BLaER1 treated with 17β-estradiol and CSF1 and Interleukin-3, amounts not matched to agents 10 nM and 100 nM (cell line): ENCODE data around the gene PLEKHA7.

Experiments
- H3K27ac ChIP-seq, 11 experiments: shearing (Covaris generic); formaldehyde crosslinking; 2 replicates each; pipeline ENCODE4 v1.8.1; 2022
- H3K27me3 ChIP-seq, 11 experiments: shearing (Covaris generic); formaldehyde crosslinking; 2 replicates each; pipeline ENCODE4 v1.8.1; 2022
- H3K36me3 ChIP-seq, 11 experiments: shearing (Covaris generic); formaldehyde crosslinking; 2 replicates each; pipeline ENCODE4 v1.8.1; 2022
- H3K4me1 ChIP-seq, 10 experiments: shearing (Covaris generic); formaldehyde crosslinking; 2 replicates each; pipeline ENCODE4 v1.8.1; 2022
- H3K4me2 ChIP-seq, 11 experiments: shearing (Covaris generic); formaldehyde crosslinking; 2 replicates each; pipeline ENCODE4 v1.8.1; 2022
- H3K4me3 ChIP-seq, 10 experiments: shearing (Covaris generic); formaldehyde crosslinking; 2 replicates each; pipeline ENCODE4 v1.8.1; 2022
- H3K9ac ChIP-seq, 11 experiments: shearing (Covaris generic); formaldehyde crosslinking; 2 replicates each; pipeline ENCODE4 v1.8.1; 2022
- H3K9me3 ChIP-seq, 11 experiments: shearing (Covaris generic); formaldehyde crosslinking; replicated peaks in 1 of 11; 2 replicates each; pipeline ENCODE4 v1.8.1; 2022
- H4K20me1 ChIP-seq, 11 experiments: shearing (Covaris generic); formaldehyde crosslinking; 2 replicates each; pipeline ENCODE4 v1.8.1; 2022
- Cebpa-rat ChIP-seq, 11 experiments: shearing (Covaris generic); IDR thresholded peaks; 2 replicates each; pipeline ENCODE4 v1.8.1; 2022

Gene PLEKHA7

GRCh38 chr11:16831316-16832192 is 182.7 kb downstream of the PLEKHA7 start:
- Histone ChIP-seq H3K9me3 (peaks cover 0 to 15% (median 0%) of the 10 kb centered on the region in 11 experiments; a peak in 2 of 22 replicates), H3K9ac (no peak overlapping the region), H3K36me3 (no peaks in the 10 kb centered on the region), H4K20me1 (no peaks in the 10 kb centered on the region), H3K4me2 (peak overlapping the region in 2 of 11 experiments; percentile 8 to 10; a peak in 1 of 22 replicates), H3K4me1 (peaks cover 0 to 12% (median 6%) of the 10 kb centered on the region in 10 experiments; a peak in 9 of 20 replicates), H3K27me3 (no peaks in the 10 kb centered on the region), H3K27ac (no peak overlapping the region), H3K4me3 (no peak overlapping the region)
- TF ChIP-seq Cebpa-rat (IDR thresholded peaks at IDR 0.05): no peak

GRCh38 chr11:16827139-16827538 is 187.1 kb downstream of the PLEKHA7 start:
- peaks cover 0 to 15% (median 0%) of the 10 kb centered on the region in 11 experiments; a peak in 2 of 22 replicates for H3K9me3 ChIP-seq
- H3K4me3 ChIP-seq: no peak overlapping the region
- H3K36me3 ChIP-seq: no peaks in the 10 kb centered on the region
- no peak overlapping the region for H3K9ac ChIP-seq
- H3K4me1 ChIP-seq: peaks cover 0 to 5% (median 0%) of the 10 kb centered on the region in 10 experiments; a peak in 2 of 20 replicates
- H4K20me1 ChIP-seq: no peaks in the 10 kb centered on the region
- H3K27me3 ChIP-seq: no peaks in the 10 kb centered on the region
- no peak for TF ChIP-seq Cebpa-rat (IDR thresholded peaks at IDR 0.05)
- H3K4me2 ChIP-seq: no peak overlapping the region
- no peak overlapping the region for H3K27ac ChIP-seq

- no peaks in the 10 kb centered on the region for H3K36me3 ChIP-seq
Observed at GRCh38 chr11:16825968-16826367, 188.2 kb downstream of the PLEKHA7 start.

GRCh38 chr11:16825101-16825500 is 189.1 kb downstream of the PLEKHA7 start:
- Histone ChIP-seq H3K9ac (no peak overlapping the region), H3K4me3 (no peak overlapping the region), H3K4me2 (no peak overlapping the region), H3K27me3 (no peaks in the 10 kb centered on the region), H3K9me3 (peaks cover 0 to 15% (median 0%) of the 10 kb centered on the region in 11 experiments; a peak in 2 of 22 replicates), H3K36me3 (no peaks in the 10 kb centered on the region), H3K4me1 (peaks cover 0 to 9% (median 4%) of the 10 kb centered on the region in 10 experiments; a peak in 9 of 20 replicates), H3K27ac (no peak overlapping the region), H4K20me1 (no peaks in the 10 kb centered on the region)
- TF ChIP-seq Cebpa-rat (IDR thresholded peaks at IDR 0.05): no peak

More at GRCh38 chr11:16825968-16826367, 188.2 kb downstream of the PLEKHA7 start:
- Histone ChIP-seq H3K9me3 (peaks cover 0 to 15% (median 0%) of the 10 kb centered on the region in 11 experiments; a peak in 2 of 22 replicates), H3K4me3 (no peak overlapping the region), H3K9ac (no peak overlapping the region), H3K27ac (no peak overlapping the region), H3K4me2 (no peak overlapping the region), H3K4me1 (peaks cover 0 to 1% (median 0%) of the 10 kb centered on the region in 10 experiments; a peak in 4 of 20 replicates), H4K20me1 (no peaks in the 10 kb centered on the region), H3K27me3 (no peaks in the 10 kb centered on the region)
- no peak for TF ChIP-seq Cebpa-rat (IDR thresholded peaks at IDR 0.05)

- Histone ChIP-seq H3K27me3 (no peaks in the 10 kb centered on the region), H3K9me3 (no peaks in the 10 kb centered on the region), H3K4me3 (no peak overlapping the region), H3K36me3 (no peaks in the 10 kb centered on the region), H3K4me2 (peak overlapping the region in 7 of 11 experiments; percentile 8 to 67 (median 20); a peak in 6 of 22 replicates), H3K4me1 (peaks cover 0 to 31% (median 14%) of the 10 kb centered on the region in 10 experiments; a peak in 16 of 20 replicates), H3K9ac (no peak overlapping the region), H4K20me1 (no peaks in the 10 kb centered on the region), H3K27ac (no peak overlapping the region)
- TF ChIP-seq Cebpa-rat (IDR thresholded peaks at IDR 0.05): no peak
Observed at GRCh38 chr11:16820324-16821092, 193.7 kb downstream of the PLEKHA7 start.

GRCh38 chr11:16818284-16818683 is 195.9 kb downstream of the PLEKHA7 start:
- Histone ChIP-seq H3K4me3 (no peak overlapping the region), H3K9me3 (no peaks in the 10 kb centered on the region), H3K4me1 (peaks cover 0 to 53% (median 18%) of the 10 kb centered on the region in 10 experiments; a peak in 16 of 20 replicates), H3K9ac (no peak overlapping the region), H3K4me2 (peak overlapping the region in 5 of 11 experiments; percentile 32 to 77 (median 57); a peak in 9 of 22 replicates), H3K36me3 (no peaks in the 10 kb centered on the region), H3K27me3 (no peaks in the 10 kb centered on the region), H3K27ac (no peak overlapping the region), H4K20me1 (no peaks in the 10 kb centered on the region)
- TF ChIP-seq Cebpa-rat (IDR thresholded peaks at IDR 0.05): no peak

GRCh38 chr11:16817351-16817750 is 196.9 kb downstream of the PLEKHA7 start:
- Histone ChIP-seq H3K9ac (no peak overlapping the region), H3K36me3 (no peaks in the 10 kb centered on the region), H4K20me1 (no peaks in the 10 kb centered on the region), H3K9me3 (no peaks in the 10 kb centered on the region), H3K27me3 (no peaks in the 10 kb centered on the region), H3K4me2 (peak overlapping the region in 6 of 11 experiments; percentile 3 to 77 (median 51); a peak in 10 of 22 replicates), H3K27ac (no peak overlapping the region; a peak in 1 of 22 replicates), H3K4me3 (no peak overlapping the region), H3K4me1 (peaks cover 0 to 57% (median 18%) of the 10 kb centered on the region in 10 experiments; a peak in 16 of 20 replicates)
- TF ChIP-seq Cebpa-rat (IDR thresholded peaks at IDR 0.05): no peak

GRCh38 chr11:16816358-16817270 is 197.6 kb downstream of the PLEKHA7 start:
- Histone ChIP-seq H3K4me2 (peak overlapping the region in 6 of 11 experiments; percentile 3 to 77 (median 51); a peak in 10 of 22 replicates), H3K4me3 (no peak overlapping the region), H4K20me1 (no peaks in the 10 kb centered on the region), H3K27me3 (no peaks in the 10 kb centered on the region), H3K4me1 (peaks cover 0 to 57% (median 18%) of the 10 kb centered on the region in 10 experiments; a peak in 16 of 20 replicates), H3K9me3 (no peaks in the 10 kb centered on the region), H3K9ac (no peak overlapping the region), H3K36me3 (no peaks in the 10 kb centered on the region), H3K27ac (no peak overlapping the region; a peak in 1 of 22 replicates)
- TF ChIP-seq Cebpa-rat (IDR thresholded peaks at IDR 0.05): no peak
